22Rv1 (cell line): ENCODE results near the gene CYREN.

Experiments
- ZFX ChIP-seq: fragments of 450-650 bp; IDR thresholded peaks from 2 replicates; pipeline ENCODE4 v1.6.1; 2017; ENCODE audit warnings: antibody characterized with exemption, borderline replicate concordance
- TF ChIP-seq, protein P1 (sequence below): fragments of 450-650 bp; IDR thresholded peaks from 2 replicates; pipeline ENCODE4 v1.5.1; 2017; ENCODE audit warnings: mild to moderate bottlenecking

DNA sequence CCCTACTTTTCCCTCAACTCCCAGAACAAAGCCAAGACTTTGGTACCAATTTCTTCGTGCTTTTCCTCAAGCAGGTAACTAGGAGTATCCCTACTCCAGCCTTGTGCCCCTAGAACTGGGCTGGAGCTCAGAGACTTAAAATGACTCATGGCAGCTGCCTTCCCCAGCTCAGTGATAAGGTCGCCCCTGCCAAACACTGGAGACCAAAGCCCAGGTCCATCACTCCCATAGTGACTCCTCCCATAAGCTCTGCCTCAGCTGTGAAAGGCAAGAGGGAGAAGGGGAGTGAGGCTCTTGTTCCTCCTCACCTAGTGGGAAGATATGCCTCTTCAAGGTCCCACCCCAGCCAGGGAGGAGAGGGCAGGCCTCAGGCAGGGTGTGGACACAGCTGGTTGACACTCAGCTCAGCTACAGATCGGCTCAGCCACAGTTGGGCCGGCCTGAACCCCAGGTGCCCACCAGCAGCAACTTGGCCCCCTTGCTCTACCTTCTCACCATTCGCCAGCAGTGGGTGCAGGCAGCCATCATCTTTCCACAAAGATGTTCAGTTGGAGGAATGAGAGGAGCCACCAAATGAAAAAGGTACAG is 13.8 kb upstream of the CYREN start:
- TF ChIP-seq, protein P1, sequence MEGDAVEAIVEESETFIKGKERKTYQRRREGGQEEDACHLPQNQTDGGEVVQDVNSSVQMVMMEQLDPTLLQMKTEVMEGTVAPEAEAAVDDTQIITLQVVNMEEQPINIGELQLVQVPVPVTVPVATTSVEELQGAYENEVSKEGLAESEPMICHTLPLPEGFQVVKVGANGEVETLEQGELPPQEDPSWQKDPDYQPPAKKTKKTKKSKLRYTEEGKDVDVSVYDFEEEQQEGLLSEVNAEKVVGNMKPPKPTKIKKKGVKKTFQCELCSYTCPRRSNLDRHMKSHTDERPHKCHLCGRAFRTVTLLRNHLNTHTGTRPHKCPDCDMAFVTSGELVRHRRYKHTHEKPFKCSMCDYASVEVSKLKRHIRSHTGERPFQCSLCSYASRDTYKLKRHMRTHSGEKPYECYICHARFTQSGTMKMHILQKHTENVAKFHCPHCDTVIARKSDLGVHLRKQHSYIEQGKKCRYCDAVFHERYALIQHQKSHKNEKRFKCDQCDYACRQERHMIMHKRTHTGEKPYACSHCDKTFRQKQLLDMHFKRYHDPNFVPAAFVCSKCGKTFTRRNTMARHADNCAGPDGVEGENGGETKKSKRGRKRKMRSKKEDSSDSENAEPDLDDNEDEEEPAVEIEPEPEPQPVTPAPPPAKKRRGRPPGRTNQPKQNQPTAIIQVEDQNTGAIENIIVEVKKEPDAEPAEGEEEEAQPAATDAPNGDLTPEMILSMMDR: no peak
- TF ChIP-seq ZFX: no peak
